GM19397 (cell line): ENCODE results near the gene FOSL2.

ENCODE experiments used
- ATAC-seq: cut with Tn5 transposase; IDR thresholded peaks from one replicate; pipeline ENCODE4 v1.9.1; 2021; ENCODE audit warnings: mild to moderate bottlenecking, moderate library complexity; ENCODE audit not compliant: unreplicated experiment

The FOSL2 gene

GRCh38 chr2:28393114-28393836 is 617 bp downstream of the FOSL2 start:
- ATAC-seq = no peak

- no peak for ATAC-seq
Observed at GRCh38 chr2:28394331-28394877, 1.7 kb downstream of the FOSL2 start.

- no peak for ATAC-seq
Observed at GRCh38 chr2:28394997-28395333, 2.3 kb downstream of the FOSL2 start.

GRCh38 chr2:28395334-28396061 is 2.8 kb downstream of the FOSL2 start:
- ATAC-seq = no peak

GRCh38 chr2:28397043-28397381 is 4.4 kb downstream of the FOSL2 start:
- no peak for ATAC-seq

- ATAC-seq = no peak
Observed at GRCh38 chr2:28398101-28398834, 5.6 kb downstream of the FOSL2 start.

- ATAC-seq = no peak
Observed at GRCh38 chr2:28399289-28399688, 6.6 kb downstream of the FOSL2 start.

- no peak for ATAC-seq
Observed at GRCh38 chr2:28399956-28400355, 7.3 kb downstream of the FOSL2 start.

GRCh38 chr2:28400419-28400818 is 7.8 kb downstream of the FOSL2 start:
- no peak for ATAC-seq

GRCh38 chr2:28400921-28401320 is 8.3 kb downstream of the FOSL2 start:
- no peak for ATAC-seq

- no peak for ATAC-seq
Observed at GRCh38 chr2:28401411-28401810, 8.8 kb downstream of the FOSL2 start.

GRCh38 chr2:28401948-28402550 is 9.4 kb downstream of the FOSL2 start:
- ATAC-seq = no peak

GRCh38 chr2:28403370-28403956 is 10.8 kb downstream of the FOSL2 start:
- ATAC-seq = no peak

GRCh38 chr2:28404086-28404485 is 11.4 kb downstream of the FOSL2 start:
- no peak for ATAC-seq

GRCh38 chr2:28405537-28405936 is 12.9 kb downstream of the FOSL2 start:
- ATAC-seq = no peak

- ATAC-seq = no peak
Observed at GRCh38 chr2:28406276-28407096, 13.8 kb downstream of the FOSL2 start.

GRCh38 chr2:28407131-28407975 is 14.7 kb downstream of the FOSL2 start:
- no peak for ATAC-seq

- no peak for ATAC-seq
Observed at GRCh38 chr2:28407976-28408690, 15.5 kb downstream of the FOSL2 start.
